GM18511 (cell line): ENCODE data around the gene PJA2.
A peak's percentile ranks its signal among the peaks of the same experiment; 100 is the strongest.

Experiments used
- ATAC-seq: cut with Tn5 transposase; IDR thresholded peaks from one replicate; pipeline ENCODE4 v1.9.1; 2021; ENCODE audit warnings: mild to moderate bottlenecking, moderate library complexity; ENCODE audit not compliant: unreplicated experiment

The PJA2 gene

GRCh38 chr5:109410389-109411148 is 795 bp upstream of the PJA2 start:
- peak; percentile 29 for ATAC-seq

GRCh38 chr5:109408991-109409843 is 557 bp downstream of the PJA2 start:
- peak; percentile 42 for ATAC-seq

- ATAC-seq: no peak
Measured at GRCh38 chr5:109407913-109408312, 1.9 kb downstream of the PJA2 start.

- ATAC-seq: no peak
Measured at GRCh38 chr5:109406719-109407118, 3.1 kb downstream of the PJA2 start.

GRCh38 chr5:109404428-109404960 is 5.3 kb downstream of the PJA2 start:
- no peak for ATAC-seq

- no peak for ATAC-seq
Measured at GRCh38 chr5:109403469-109403868, 6.3 kb downstream of the PJA2 start.

GRCh38 chr5:109399092-109399759 is 10.5 kb downstream of the PJA2 start:
- ATAC-seq: no peak

- no peak for ATAC-seq
Measured at GRCh38 chr5:109396965-109397364, 12.8 kb downstream of the PJA2 start.

- no peak for ATAC-seq
Measured at GRCh38 chr5:109394806-109395205, 15.0 kb downstream of the PJA2 start.

GRCh38 chr5:109390188-109390587 is 19.6 kb downstream of the PJA2 start:
- ATAC-seq: no peak

- no peak for ATAC-seq
Measured at GRCh38 chr5:109388407-109388806, 21.4 kb downstream of the PJA2 start.

- ATAC-seq: no peak
Measured at GRCh38 chr5:109387408-109387974, 22.3 kb downstream of the PJA2 start.

GRCh38 chr5:109378095-109378494 is 31.7 kb downstream of the PJA2 start:
- ATAC-seq: no peak

- no peak for ATAC-seq
Measured at GRCh38 chr5:109374625-109375024, 35.1 kb downstream of the PJA2 start.

- ATAC-seq: no peak
Measured at GRCh38 chr5:109373932-109374331, 35.8 kb downstream of the PJA2 start.

GRCh38 chr5:109370343-109370742 is 39.4 kb downstream of the PJA2 start:
- no peak for ATAC-seq

GRCh38 chr5:109365653-109366052 is 44.1 kb downstream of the PJA2 start:
- ATAC-seq: no peak

- no peak for ATAC-seq
Measured at GRCh38 chr5:109364977-109365376, 44.8 kb downstream of the PJA2 start.

GRCh38 chr5:109359642-109360041 is 50.1 kb downstream of the PJA2 start:
- no peak for ATAC-seq

GRCh38 chr5:109357807-109358206 is 52.0 kb downstream of the PJA2 start:
- ATAC-seq: no peak

- no peak for ATAC-seq
Measured at GRCh38 chr5:109354761-109355160, 55.0 kb downstream of the PJA2 start.
